ENCODE measurements around the gene CASKIN2. TPM values are rescaled to one million over a fixed set of nuclear protein-coding genes. Genes with fewer than 3 reads are reported as not detected.

The CASKIN2 gene
- total RNA-seq, 1 donor from 2014 or later = 50.6 TPM

DNA sequence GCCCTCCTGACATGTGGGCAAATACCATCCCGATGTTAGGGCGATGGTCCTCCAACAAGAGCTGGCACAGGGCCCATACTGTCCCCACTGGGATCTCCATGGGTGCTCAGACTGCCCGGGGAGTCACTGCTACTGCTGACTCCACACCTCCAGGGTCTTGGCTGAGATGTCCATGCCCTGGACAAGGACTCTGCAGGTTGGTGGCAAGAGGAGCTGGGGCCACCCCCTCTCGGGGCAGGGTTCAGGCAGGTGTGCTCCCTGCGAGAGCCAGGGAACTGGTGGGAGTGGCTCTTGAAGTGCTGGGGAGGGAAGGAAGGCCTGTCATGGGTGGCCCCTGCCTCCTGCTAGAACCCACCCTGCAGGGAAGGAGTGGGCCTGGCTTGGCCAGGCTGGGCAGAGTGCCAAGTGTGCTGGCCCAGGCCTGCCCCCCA, 6.4 kb downstream of the CASKIN2 start:
- Mint-ChIP-seq H3K36me3 (ENCODE audit: insufficient read depth) (peaks cover 8% of the 10 kb centered on the region), H3K9me3 (ENCODE audit: low read depth) (no peaks in the 10 kb centered on the region), H3K4me3 (ENCODE audit: low read depth) (no peak overlapping the region), H3K27ac (peak overlapping the region; percentile 64), H3K27me3 (no peaks in the 10 kb centered on the region), H3K4me1 (ENCODE audit: low read depth) (peaks cover 10% of the 10 kb centered on the region)
- TF ChIP-seq, protein P1, sequence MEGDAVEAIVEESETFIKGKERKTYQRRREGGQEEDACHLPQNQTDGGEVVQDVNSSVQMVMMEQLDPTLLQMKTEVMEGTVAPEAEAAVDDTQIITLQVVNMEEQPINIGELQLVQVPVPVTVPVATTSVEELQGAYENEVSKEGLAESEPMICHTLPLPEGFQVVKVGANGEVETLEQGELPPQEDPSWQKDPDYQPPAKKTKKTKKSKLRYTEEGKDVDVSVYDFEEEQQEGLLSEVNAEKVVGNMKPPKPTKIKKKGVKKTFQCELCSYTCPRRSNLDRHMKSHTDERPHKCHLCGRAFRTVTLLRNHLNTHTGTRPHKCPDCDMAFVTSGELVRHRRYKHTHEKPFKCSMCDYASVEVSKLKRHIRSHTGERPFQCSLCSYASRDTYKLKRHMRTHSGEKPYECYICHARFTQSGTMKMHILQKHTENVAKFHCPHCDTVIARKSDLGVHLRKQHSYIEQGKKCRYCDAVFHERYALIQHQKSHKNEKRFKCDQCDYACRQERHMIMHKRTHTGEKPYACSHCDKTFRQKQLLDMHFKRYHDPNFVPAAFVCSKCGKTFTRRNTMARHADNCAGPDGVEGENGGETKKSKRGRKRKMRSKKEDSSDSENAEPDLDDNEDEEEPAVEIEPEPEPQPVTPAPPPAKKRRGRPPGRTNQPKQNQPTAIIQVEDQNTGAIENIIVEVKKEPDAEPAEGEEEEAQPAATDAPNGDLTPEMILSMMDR (IDR thresholded peaks at IDR 0.05; ENCODE audit: unreplicated experiment) = no peak
- DNase-seq (ENCODE audit: low spot score, unreplicated experiment) = no peak

DNA sequence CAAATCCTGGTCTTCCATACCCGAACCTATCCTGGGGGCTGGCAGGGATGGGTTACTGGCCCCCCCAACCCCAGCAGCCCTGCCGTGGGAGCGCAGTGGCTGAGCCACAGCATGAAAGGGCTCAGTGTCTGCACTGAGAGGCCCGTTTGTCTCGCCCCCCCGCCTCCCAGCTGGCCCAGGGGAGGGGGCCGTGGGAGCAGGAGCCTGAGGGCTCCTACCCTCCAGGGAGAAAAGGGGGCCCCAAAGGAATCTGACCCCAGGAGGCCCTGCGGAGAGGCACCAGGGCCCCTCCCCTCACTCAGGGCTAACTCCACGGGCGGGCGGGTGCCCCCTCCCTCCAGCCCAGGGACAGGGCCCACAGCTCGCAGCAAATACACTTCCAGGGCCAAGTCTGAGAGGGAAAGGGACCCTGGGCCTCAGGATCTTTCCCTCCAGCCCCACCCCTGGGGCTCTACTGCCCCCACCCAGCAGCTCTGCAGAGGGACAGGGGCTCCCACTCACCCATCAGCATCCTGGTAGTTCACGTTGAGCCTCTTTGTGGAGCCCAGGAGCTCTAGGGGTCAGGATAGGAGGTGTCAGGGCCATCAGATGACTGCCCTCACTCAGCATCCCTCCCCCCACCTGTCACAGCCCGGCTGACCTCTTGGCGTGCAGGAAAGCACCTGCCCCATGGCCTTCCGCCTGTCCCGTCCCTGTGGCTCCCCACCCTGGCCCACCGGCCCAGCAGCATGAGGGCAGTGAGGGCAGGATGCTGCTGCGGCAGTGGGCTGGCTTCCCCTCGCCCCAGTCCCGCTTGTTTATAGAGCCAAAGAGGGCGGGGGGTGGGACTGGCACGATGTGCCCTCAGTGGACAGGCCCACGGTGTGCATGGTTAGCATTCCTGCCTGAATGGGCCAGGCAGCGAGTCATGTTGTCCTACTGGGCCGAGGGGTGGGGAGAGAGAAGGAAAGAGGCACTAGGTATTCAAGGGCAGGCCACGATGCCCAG, 7.3 kb downstream of the CASKIN2 start:
- no peak for DNase-seq (ENCODE audit: low spot score, unreplicated experiment)
- Mint-ChIP-seq H3K27me3 (no peaks in the 10 kb centered on the region), H3K4me1 (ENCODE audit: low read depth) (peaks cover 4% of the 10 kb centered on the region), H3K4me3 (ENCODE audit: low read depth) (no peak overlapping the region), H3K27ac (no peak overlapping the region), H3K36me3 (ENCODE audit: insufficient read depth) (peaks cover 6% of the 10 kb centered on the region), H3K9me3 (ENCODE audit: low read depth) (no peaks in the 10 kb centered on the region)
- TF ChIP-seq, protein P1 (IDR thresholded peaks at IDR 0.05; ENCODE audit: unreplicated experiment) = no peak

DNA sequence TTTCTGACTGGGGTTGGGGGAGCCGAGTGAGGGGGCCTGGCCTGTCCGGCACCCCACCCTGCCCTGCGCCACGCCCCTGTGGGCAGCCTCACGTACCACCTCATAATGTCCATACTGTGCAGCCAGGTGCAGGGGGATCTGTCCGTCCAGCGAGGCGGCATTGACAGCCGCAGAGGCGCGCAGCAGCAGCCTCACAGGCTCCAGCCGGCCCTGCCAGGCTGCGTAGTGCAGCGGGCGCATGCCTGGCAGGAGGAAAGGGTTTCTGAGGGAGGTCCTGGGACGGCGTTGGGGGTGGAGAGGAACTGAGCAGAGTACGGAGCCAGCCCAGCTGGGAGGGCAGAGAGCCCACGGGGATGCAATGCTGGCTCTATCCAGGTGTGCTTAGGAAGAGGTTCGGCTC, 8.4 kb downstream of the CASKIN2 start:
- Mint-ChIP-seq H3K27me3 (no peaks in the 10 kb centered on the region), H3K36me3 (ENCODE audit: insufficient read depth) (peaks cover 6% of the 10 kb centered on the region), H3K27ac (no peak overlapping the region), H3K4me3 (ENCODE audit: low read depth) (no peak overlapping the region), H3K4me1 (ENCODE audit: low read depth) (no peaks in the 10 kb centered on the region), H3K9me3 (ENCODE audit: low read depth) (no peaks in the 10 kb centered on the region)
- TF ChIP-seq, protein P1 (IDR thresholded peaks at IDR 0.05; ENCODE audit: unreplicated experiment) = no peak
- DNase-seq (ENCODE audit: low spot score, unreplicated experiment) = no peak

DNA sequence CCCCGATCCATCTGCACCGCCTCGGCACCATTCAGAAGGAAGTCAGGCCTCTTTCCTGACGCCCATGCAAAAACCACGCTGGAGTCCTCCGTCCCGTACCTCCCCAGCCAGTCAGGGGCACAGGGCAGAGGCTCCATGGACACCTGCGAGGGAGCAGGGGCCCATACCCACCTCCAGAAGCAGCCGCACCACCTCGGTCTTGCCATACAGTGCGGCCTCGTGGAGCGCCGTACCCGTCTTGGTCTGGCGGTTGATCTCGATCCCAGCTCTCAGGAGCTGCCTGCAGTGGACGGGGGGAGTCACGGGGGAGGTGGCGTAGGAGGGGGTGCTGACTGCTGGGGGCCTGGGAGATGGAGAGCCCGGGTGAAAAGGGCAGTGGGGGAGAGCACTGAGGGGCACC, 9.2 kb downstream of the CASKIN2 start:
- H3K36me3 Mint-ChIP-seq (ENCODE audit: insufficient read depth) = peaks cover 6% of the 10 kb centered on the region
- no peaks in the 10 kb centered on the region for H3K9me3 Mint-ChIP-seq (ENCODE audit: low read depth)
- no peak for DNase-seq (ENCODE audit: low spot score, unreplicated experiment)
- no peak overlapping the region for H3K4me3 Mint-ChIP-seq (ENCODE audit: low read depth)
- H3K27ac Mint-ChIP-seq = no peak overlapping the region
- H3K27me3 Mint-ChIP-seq = no peaks in the 10 kb centered on the region
- TF ChIP-seq, protein P1 (IDR thresholded peaks at IDR 0.05; ENCODE audit: unreplicated experiment) = no peak
- no peaks in the 10 kb centered on the region for H3K4me1 Mint-ChIP-seq (ENCODE audit: low read depth)

DNA sequence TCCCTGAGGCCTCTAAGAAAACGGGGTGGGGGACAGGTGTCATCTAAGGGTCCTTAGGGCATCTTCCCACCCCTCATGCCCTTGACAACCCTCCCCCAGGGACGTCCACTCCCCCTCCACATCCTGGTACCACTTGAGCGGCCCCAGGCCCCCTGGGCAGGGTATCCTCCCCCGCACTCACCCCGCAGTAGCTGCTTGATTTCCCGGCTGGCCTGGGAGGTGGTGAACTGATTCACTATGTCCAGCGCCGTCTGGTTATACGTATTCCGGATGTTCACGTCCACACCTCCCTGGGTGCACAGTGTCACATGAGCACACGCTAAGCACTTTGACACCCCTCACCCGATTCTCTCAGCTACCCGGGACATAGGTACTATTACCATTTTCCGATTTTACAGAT, 9.7 kb downstream of the CASKIN2 start:
- H3K9me3 Mint-ChIP-seq (ENCODE audit: low read depth) = no peaks in the 10 kb centered on the region
- TF ChIP-seq, protein P1 (IDR thresholded peaks at IDR 0.05; ENCODE audit: unreplicated experiment) = no peak
- H3K27me3 Mint-ChIP-seq = no peaks in the 10 kb centered on the region
- H3K4me1 Mint-ChIP-seq (ENCODE audit: low read depth) = no peaks in the 10 kb centered on the region
- H3K4me3 Mint-ChIP-seq (ENCODE audit: low read depth) = no peak overlapping the region
- no peak overlapping the region for H3K27ac Mint-ChIP-seq
- H3K36me3 Mint-ChIP-seq (ENCODE audit: insufficient read depth) = peaks cover 6% of the 10 kb centered on the region
- DNase-seq (ENCODE audit: low spot score, unreplicated experiment) = no peak

Measured in progenitor cell of endocrine pancreas (in vitro differentiated cells).